ENCODE measurements around the gene NME4.
"Not testable (repeated sequence)": the region's sequence is repeated elsewhere in the genome, so short reads cannot be mapped to it uniquely, and the experiment has no call there.

NME4 gene

GRCh38 chr16:397135-397661 is at the start of gene NME4:
TSS of gene NME4 (plus strand) at chr16:397199. CDS start at chr16:397223, 24 bp downstream.
- DNase-seq: no peak

- DNase-seq: no peak
Observed at GRCh38 chr16:347203-347602, 49.8 kb upstream of the NME4 start.

- DNase-seq: not testable (repeated sequence)
Observed at GRCh38 chr16:348495-348894, 48.5 kb upstream of the NME4 start.

DNA sequence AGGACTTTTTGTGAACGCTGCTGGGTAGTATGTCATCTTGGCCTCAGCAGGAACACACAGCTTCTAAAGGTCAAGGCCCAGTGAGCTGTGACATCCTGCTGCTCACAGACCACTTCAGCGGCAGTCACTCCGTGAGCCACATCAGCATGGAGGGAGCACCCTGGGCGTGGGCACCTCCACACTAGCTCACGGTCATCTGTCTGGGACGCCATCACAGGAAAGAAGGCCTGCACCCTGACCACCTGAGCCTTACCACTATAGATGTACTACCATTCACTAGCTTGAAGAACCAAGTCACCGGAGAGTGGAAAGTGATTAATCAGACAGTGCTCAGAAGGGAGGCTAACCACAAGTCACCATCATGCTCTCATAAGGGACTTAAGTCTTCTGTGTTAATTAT is 47.8 kb upstream of the NME4 start:
- DNase-seq: no peak

DNA sequence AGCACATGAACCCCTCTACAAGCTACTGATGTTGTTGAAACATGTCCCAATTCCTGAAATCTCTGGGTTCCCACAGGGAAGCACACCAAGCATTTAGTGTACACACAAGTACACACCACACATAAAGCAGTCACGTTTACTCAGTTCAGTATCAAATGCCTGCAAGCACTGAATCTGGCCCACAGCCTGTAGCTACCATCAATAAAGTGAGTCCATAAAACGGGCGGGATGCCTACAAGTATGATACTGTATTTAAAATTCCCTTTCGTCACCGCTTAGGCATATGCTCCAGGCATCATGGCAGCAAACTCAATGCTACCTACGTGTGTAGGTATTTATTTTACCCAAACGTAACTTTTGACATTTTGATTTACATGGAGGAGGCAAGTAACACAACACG is 46.8 kb upstream of the NME4 start:
- no peak for DNase-seq

DNA sequence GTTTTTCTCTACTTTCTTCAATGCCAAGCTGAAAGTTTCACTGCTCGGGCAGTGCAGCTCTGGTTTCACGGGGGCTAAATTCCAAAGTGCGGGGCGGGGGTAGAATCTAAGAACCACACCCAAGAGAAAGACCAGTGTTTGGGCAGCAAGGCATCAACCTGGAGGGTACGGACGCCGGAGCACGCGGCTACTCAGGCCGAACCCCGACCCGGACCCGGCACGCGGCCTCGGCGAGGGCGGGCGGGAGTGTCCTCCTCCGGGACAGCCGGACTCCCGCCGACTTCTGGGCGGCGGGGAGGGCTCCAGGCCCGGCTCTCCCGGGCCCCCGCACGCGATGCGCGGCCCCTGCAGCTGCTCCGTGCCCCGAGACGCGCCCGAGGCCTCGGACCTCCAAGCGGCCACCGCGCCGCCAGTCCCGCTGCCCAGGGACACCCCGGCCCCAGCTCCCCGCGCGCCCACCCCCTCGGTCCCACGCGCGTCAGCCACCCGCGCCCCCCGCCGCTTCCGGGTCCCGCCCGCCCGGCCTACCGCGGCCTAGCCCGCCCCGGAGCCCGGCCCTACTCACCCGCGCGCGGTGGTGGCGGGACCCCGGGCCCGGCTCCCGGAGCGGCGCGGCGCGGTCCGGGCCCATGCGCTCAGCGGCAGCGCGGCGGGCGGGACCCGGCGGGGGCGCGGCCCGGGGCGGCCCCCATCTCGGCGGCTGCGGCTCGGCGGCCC is 45.0 kb upstream of the NME4 start:
- peak; percentile 50 for DNase-seq

- DNase-seq: peak; percentile 96
Observed at GRCh38 chr16:352547-353403, 44.2 kb upstream of the NME4 start, which contains the start of gene AXIN1. TSS of gene AXIN1 (minus strand) at chr16:352723. CDS start at chr16:347025, 5,698 bp downstream.

- DNase-seq: no peak
Observed at GRCh38 chr16:353404-354290, 43.4 kb upstream of the NME4 start.

- DNase-seq: no peak
Observed at GRCh38 chr16:354291-354881, 42.6 kb upstream of the NME4 start.

DNA sequence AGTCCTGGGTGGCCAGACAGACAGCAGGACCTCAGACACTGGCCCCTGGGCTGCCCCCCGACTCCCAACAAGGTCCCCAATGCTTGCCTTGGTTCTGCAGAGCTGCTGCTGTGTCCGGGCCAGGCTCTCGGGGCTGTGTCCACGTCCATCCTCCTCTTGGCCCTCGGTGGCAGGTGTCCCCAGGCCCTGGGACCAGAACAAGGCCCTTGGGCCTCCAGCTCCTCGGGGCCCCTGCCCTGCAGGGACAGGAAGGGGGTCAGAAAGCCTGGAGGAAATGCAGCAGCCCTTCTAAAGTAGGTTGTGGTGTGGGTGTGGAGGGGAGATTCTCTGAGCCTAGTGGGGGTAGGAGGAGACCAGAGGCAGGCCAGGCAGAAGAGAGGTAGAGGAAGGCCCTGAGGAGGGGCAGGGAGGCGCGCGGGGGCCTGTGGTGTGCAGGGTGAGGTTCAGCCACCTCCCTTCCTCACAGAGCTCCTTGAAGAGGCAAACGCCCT is 42.0 kb upstream of the NME4 start:
- DNase-seq: no peak

DNA sequence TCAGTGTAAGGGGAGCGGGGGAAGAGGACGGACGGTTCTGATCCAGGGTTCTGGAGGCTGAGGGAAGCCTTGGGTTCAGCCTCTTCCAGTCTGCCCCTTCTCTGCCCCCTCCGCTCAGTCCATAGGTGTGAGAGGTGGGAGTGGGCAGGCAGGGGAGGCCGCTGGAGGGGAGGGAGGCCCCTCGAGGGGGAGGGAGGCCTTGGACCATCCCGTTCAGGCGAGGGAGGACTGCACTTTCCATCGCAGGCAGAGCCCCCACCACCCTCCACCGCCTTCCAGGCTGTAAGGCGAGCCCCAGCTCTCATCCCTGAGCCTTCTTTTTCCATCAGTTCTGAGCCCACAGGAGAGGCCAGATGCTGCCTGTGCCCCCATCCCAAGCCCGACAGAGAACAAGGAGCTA is 40.3 kb upstream of the NME4 start:
- DNase-seq: no peak

- no peak for DNase-seq
Observed at GRCh38 chr16:359067-359763, 37.8 kb upstream of the NME4 start.

- no peak for DNase-seq
Observed at GRCh38 chr16:359871-360697, 36.9 kb upstream of the NME4 start.

GRCh38 chr16:360698-361336 is 36.2 kb upstream of the NME4 start:
- DNase-seq: no peak

- DNase-seq: no peak
Observed at GRCh38 chr16:361341-361871, 35.6 kb upstream of the NME4 start.

DNA sequence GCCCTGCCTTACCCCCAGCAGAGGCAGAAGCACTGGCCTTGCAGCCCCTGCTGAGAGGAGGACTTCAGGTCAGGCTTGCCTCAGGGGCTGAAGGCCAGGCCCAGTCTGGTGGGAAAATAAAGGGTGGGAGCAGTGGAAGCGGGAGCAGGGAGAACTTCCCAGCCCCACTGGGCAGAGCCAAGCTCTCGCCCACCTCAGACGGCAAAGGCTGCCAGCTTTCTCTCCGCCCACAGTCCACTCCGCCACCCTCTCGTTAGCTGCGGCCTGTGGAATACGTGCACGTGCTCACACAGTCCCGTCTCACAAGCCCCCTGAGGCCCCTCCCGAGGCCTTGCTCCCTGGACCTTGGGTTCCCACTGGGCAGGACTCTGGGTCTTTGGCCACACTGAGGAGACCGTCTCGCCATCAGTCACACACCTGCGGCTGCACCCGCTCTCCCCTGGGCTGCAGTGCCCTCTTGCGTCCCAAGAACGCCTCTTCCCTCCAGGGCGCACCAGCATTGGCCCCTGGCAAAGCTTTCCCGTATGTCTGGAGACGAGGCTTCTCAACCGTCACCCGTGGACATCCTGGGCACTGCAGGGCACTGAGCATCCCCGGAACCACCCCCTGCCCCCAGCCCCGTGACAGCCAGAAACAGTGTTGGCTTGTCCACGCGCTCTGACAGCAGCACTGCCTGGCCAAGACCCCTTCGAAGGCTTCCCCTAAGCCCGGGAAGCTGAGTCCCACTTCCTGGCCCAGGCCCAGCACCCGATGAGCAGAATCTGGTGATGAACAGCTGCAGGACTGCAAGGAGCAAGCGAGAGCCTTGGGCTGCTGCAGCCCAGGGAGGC is 34.9 kb upstream of the NME4 start:
- DNase-seq: no peak

GRCh38 chr16:362702-362999 is 34.3 kb upstream of the NME4 start:
- DNase-seq: not testable (repeated sequence)

GRCh38 chr16:363110-363765 is 33.8 kb upstream of the NME4 start:
- no peak for DNase-seq

Measured in left hindlimb (tissue), 1 donor.